GM21390 (cell line): ENCODE data around the gene TTYH1.

Source experiments
- ATAC-seq: cut with Tn5 transposase; IDR thresholded peaks from one replicate; pipeline ENCODE4 v1.9.1; 2021; ENCODE audit not compliant: unreplicated experiment

Gene TTYH1

GRCh38 chr19:54473892-54474372 is 58.7 kb downstream of the TTYH1 start:
- no peak for ATAC-seq

GRCh38 chr19:54475706-54476105 is 60.4 kb downstream of the TTYH1 start:
- ATAC-seq: no peak

- no peak for ATAC-seq
Measured at GRCh38 chr19:54477650-54478049, 62.4 kb downstream of the TTYH1 start.

GRCh38 chr19:54478677-54479266 is 63.5 kb downstream of the TTYH1 start:
- no peak for ATAC-seq

- ATAC-seq: no peak
Measured at GRCh38 chr19:54480051-54480450, 64.8 kb downstream of the TTYH1 start.

- ATAC-seq: no peak
Measured at GRCh38 chr19:54481326-54481930, 66.2 kb downstream of the TTYH1 start.

- ATAC-seq: no peak
Measured at GRCh38 chr19:54482889-54483288, 67.6 kb downstream of the TTYH1 start.

GRCh38 chr19:54484451-54484850 is 69.2 kb downstream of the TTYH1 start:
- no peak for ATAC-seq

- ATAC-seq: no peak
Measured at GRCh38 chr19:54485851-54486250, 70.6 kb downstream of the TTYH1 start.
